ENCODE measurements around the gene BMPR1A.

BMPR1A gene

DNA sequence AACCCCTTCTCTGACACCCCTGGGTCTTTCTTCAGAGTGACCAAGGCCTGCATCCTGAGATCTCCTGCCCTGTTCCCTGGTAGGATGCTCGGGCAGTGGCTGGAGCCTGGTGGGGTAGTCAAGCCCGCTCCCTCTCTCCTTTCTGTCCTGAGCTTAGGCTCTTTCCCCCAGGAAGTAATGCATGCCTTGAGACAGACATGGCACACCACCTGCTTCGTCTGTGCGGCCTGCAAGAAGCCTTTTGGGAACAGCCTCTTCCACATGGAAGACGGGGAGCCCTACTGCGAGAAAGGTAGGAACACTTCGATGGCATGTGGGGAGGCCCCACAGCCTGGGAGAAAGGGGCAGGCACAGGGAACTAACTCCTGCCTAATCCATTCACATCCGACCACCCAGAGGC, 37.9 kb upstream of the BMPR1A start:
- TF ChIP-seq, protein P1, sequence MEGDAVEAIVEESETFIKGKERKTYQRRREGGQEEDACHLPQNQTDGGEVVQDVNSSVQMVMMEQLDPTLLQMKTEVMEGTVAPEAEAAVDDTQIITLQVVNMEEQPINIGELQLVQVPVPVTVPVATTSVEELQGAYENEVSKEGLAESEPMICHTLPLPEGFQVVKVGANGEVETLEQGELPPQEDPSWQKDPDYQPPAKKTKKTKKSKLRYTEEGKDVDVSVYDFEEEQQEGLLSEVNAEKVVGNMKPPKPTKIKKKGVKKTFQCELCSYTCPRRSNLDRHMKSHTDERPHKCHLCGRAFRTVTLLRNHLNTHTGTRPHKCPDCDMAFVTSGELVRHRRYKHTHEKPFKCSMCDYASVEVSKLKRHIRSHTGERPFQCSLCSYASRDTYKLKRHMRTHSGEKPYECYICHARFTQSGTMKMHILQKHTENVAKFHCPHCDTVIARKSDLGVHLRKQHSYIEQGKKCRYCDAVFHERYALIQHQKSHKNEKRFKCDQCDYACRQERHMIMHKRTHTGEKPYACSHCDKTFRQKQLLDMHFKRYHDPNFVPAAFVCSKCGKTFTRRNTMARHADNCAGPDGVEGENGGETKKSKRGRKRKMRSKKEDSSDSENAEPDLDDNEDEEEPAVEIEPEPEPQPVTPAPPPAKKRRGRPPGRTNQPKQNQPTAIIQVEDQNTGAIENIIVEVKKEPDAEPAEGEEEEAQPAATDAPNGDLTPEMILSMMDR (conservative IDR thresholded peaks at IDR 0.05; ENCODE audit: low read depth, low read length), result no peak
- no peak for DNase-seq (ENCODE audit: low read depth)
- H3K4me3 ChIP-seq (ENCODE audit: low read length), result no peak overlapping the region

DNA sequence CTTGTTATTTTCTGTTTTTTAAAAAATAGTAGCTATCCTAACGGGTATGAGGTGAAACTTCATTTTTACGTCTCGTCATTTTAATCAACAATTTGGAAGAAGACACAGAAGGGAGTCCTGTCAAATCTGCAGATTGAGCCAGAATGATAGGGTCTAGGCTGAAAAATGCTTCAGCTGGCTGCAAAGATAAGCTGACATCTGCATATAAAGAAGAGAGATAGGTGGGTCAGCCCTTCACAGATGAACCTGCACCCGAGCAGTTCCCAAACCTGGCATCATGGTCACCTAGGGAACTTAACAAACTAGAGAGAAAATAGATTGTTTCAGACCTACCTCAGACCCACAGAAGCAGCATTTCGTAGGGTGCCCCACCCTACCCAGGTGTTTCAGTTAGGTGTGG, 35.2 kb upstream of the BMPR1A start:
- TF ChIP-seq, protein P1 (conservative IDR thresholded peaks at IDR 0.05; ENCODE audit: low read depth, low read length), result no peak
- no peak for DNase-seq (ENCODE audit: low read depth)
- no peak overlapping the region for H3K4me3 ChIP-seq (ENCODE audit: low read length)

DNA sequence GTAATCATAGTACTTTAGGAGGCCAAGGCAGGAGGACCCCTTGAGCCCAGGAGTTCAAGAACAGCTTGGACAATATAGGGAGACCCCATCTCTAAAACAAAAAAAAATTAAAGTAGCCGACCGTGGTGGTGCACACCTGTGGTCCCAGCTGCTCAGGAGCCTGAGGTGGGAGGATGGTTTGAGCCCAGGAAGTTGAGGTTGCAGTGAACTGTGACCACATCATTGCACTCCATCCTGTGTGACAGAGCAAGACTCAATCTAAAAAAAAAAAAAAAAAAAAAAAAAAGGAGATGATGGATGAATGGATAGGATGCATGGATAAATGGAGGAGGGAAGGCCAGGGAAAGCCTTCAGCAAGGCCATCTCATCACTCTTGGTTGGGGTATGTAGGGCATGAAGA, 33.4 kb upstream of the BMPR1A start:
- DNase-seq (ENCODE audit: low read depth), result no peak
- H3K4me3 ChIP-seq (ENCODE audit: low read length), result no peak overlapping the region
- TF ChIP-seq, protein P1 (conservative IDR thresholded peaks at IDR 0.05; ENCODE audit: low read depth, low read length), result no peak

DNA sequence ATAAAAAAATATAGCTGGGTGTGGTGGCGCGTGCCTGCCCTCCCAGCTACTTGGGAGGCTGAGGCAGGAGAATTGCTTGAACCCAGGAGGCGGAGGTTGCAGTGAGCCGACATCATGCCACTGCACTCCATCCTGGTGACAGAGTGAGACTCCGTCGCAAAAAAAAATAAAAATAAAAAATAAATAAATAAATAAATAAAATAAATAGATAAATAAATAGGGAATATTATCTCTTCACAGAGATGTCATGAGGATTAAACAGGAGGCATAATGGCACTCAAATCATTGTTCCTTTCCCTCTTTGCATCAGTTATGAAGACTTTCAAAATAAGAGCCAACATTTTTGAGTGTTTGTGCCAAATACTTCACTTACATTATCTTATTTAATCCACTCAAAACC, 32.0 kb upstream of the BMPR1A start:
- no peak overlapping the region for H3K4me3 ChIP-seq (ENCODE audit: low read length)
- no peak for DNase-seq (ENCODE audit: low read depth)
- TF ChIP-seq, protein P1 (conservative IDR thresholded peaks at IDR 0.05; ENCODE audit: low read depth, low read length), result no peak

DNA sequence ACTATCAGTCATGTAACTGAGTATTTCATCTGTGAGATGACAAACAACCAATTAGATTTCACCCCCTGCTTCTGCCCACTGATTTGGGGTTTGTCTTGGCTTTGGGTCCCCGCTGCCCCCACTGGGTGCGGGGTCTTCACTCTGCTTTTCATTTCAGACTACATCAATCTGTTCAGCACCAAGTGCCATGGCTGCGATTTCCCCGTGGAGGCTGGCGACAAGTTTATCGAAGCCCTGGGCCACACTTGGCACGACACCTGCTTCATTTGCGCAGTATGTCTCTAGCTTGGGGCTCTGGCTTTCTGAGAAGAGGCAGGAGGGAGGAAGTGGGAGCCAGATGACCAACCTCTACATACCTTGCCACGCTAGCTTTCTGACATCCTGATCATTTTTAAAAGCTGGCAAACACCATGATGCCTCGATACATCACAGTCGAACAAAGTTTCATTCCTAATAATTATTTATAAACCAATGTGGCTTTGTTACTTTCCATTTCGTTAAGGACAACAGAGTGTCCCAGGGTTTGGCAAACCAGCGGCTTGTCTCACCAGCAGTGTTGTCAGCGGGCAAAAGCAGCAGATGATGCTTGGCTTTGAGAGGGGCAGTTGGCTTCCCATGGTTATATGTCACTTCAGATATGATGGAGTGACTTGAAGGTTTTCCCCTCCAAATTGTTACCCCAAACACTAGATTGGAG, 30.3 kb upstream of the BMPR1A start:
- no peak for DNase-seq (ENCODE audit: low read depth)
- H3K4me3 ChIP-seq (ENCODE audit: low read length), result no peak overlapping the region
- TF ChIP-seq, protein P1 (conservative IDR thresholded peaks at IDR 0.05; ENCODE audit: low read depth, low read length), result no peak

DNA sequence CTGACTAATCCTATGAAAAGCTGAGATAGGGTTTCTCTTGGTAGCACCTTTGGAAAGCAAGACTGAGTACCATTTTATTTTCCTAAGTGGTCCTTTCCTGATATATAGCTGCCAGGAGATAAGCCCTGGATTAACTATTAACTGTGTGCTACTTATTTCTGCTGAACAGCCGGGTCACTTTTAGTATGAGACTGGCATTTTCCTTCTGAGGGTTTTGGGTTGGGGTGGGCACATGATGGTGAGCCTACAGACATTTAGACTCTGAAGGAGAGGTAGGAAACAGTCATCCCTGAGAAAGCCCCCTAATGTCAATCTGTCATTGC, 29.8 kb upstream of the BMPR1A start:
- no peak for DNase-seq (ENCODE audit: low read depth)
- TF ChIP-seq, protein P1 (conservative IDR thresholded peaks at IDR 0.05; ENCODE audit: low read depth, low read length), result no peak

DNA sequence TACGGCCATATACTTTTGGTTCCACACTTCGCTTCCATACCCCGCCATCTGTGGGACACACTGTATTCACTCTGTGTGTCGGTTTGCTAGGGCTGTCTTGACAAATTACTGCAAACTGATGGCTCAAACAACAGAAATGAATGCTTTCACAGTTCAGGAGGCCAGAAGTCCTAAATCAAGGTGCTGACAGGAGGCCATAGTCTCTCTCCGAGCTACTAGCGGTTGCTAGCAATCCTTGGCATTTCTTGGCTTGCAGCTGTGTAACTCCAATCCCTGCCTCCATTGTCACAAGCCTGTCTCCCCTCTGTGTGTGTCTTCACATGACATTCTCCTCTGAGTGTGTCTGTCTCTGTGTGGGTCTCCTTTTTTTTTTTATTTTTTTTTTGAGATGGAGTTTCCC, 28.9 kb upstream of the BMPR1A start:
- TF ChIP-seq, protein P1 (conservative IDR thresholded peaks at IDR 0.05; ENCODE audit: low read depth, low read length), result no peak
- H3K4me3 ChIP-seq (ENCODE audit: low read length), result no peak overlapping the region
- DNase-seq (ENCODE audit: low read depth), result no peak

More for the DNA sequence above, 29.8 kb upstream of the BMPR1A start:
- no peak overlapping the region for H3K4me3 ChIP-seq (ENCODE audit: low read length)
